ENCODE measurements around the gene KRTAP5-11.
"Not testable (repeated sequence)": the region's sequence is repeated elsewhere in the genome, so short reads cannot be mapped to it uniquely, and the experiment has no call there.

DNA sequence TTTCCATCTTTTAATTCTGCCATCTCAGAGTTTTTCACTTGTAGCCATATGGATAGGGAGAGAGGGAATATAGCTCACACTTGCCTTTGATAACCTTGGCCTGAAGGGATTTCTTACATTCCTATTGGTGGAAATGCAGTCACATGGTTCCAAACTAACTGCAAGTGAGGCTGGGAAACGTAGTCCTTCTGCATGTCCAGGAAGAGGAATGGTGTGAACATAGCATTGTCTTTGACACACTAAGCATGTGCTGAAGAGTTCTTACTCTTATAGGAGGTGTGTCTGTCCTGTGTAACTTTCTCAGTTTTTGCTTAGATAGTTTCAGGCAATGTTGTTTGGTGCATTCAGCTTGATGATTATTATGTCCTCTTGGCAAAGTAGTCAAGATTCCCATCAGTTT lies 47.4 kb upstream of the KRTAP5-11 start:
- not testable (repeated sequence) for TF ChIP-seq POLR2AphosphoS5 (IDR thresholded peaks at IDR 0.05); TAF1 (IDR thresholded peaks at IDR 0.05; ENCODE audit: low read depth); EZH2 (IDR thresholded peaks at IDR 0.05; ENCODE audit: borderline replicate concordance, insufficient read depth, low read length, poor library complexity, severe bottlenecking)
- TF ChIP-seq, protein P1, sequence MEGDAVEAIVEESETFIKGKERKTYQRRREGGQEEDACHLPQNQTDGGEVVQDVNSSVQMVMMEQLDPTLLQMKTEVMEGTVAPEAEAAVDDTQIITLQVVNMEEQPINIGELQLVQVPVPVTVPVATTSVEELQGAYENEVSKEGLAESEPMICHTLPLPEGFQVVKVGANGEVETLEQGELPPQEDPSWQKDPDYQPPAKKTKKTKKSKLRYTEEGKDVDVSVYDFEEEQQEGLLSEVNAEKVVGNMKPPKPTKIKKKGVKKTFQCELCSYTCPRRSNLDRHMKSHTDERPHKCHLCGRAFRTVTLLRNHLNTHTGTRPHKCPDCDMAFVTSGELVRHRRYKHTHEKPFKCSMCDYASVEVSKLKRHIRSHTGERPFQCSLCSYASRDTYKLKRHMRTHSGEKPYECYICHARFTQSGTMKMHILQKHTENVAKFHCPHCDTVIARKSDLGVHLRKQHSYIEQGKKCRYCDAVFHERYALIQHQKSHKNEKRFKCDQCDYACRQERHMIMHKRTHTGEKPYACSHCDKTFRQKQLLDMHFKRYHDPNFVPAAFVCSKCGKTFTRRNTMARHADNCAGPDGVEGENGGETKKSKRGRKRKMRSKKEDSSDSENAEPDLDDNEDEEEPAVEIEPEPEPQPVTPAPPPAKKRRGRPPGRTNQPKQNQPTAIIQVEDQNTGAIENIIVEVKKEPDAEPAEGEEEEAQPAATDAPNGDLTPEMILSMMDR (IDR thresholded peaks at IDR 0.05; ENCODE audit: poor library complexity, severe bottlenecking) = not testable (repeated sequence)

Data from neural cell (in vitro differentiated cells).